Left ventricle myocardium inferior (tissue), 1 donor: ENCODE data around the gene NRBP1. TPM values are rescaled to one million over a fixed set of nuclear protein-coding genes. Genes with fewer than 3 reads are reported as not detected.

Source experiments
- DNase-seq: peaks from one replicate; pipeline ENCODE4 v3.0.0-alpha.2; 2020
- H3K27ac ChIP-seq: fragments of 200-600 bp; replicated peaks from 2 replicates; pipeline ENCODE4 v1.8.0; 2021
- H3K27me3 ChIP-seq: fragments of 200-600 bp; 2 replicates; pipeline ENCODE4 v1.8.0; 2021; ENCODE audit warnings: low read depth
- H3K36me3 ChIP-seq: fragments of 200-600 bp; 2 replicates; pipeline ENCODE4 v1.8.0; 2021
- H3K4me1 ChIP-seq: fragments of 200-600 bp; 2 replicates; pipeline ENCODE4 v1.8.0; 2021
- H3K4me3 ChIP-seq: fragments of 200-600 bp; 2 replicates; pipeline ENCODE4 v1.8.0; 2021; ENCODE audit warnings: mild to moderate bottlenecking, moderate library complexity
- H3K9me3 ChIP-seq: fragments of 200-600 bp; replicated peaks from 2 replicates; pipeline ENCODE4 v1.8.0; 2021
- intact Hi-C: fragments of 100-400 bp; cut with micrococcal nuclease; formaldehyde crosslinking; loops from one replicate; pipeline ENCODE4 v1.11.0; 2022
- long read RNA-seq: library from polyadenylated mRNA; unstranded; transcript quantifications from one replicate; pipeline ENCODE4 v2.0.0, GENCODE V29; 2021
- total RNA-seq: library from RNA; stranded (reverse); fragmentation: NEBNext Ultra II Directional; extraction: Animal tissue kit (Norgen Biotek cat#: 25700); gene quantifications from one replicate; pipeline ENCODE4 v1.2.1, GENCODE V29; 2021
- TF ChIP-seq, protein P1 (sequence below): fragments of 200-600 bp; IDR thresholded peaks from 2 replicates; pipeline ENCODE4 v1.8.0; 2021; ENCODE audit warnings: antibody characterized with exemption, mild to moderate bottlenecking, borderline replicate concordance
- donor health status: DM: no; HTN: yes; CAD: no; lungs with severe emphysema.

The NRBP1 gene
- total RNA-seq = 52.5 TPM
- long read RNA-seq, transcript NRBP1-203 (18 exons, 2,163 nt) = major isoform, 21 of 148 reads
- long read RNA-seq, partial matches to known transcripts = 123 of 148 reads
- long read RNA-seq, other reads (novel, unspliced or antisense) = 4 of 148 reads

- H3K27me3 ChIP-seq = no peaks in the 10 kb centered on the region
- intact Hi-C loops = no loop called here
- H3K4me1 ChIP-seq = peaks cover 55% of the 10 kb centered on the region
- peak within 1 kb of the TSS; percentile 98 for H3K4me3 ChIP-seq
- peak within 1 kb of the TSS; percentile 100 for H3K27ac ChIP-seq
- DNase-seq = peak; percentile 95
- H3K36me3 ChIP-seq = peaks cover 5% of the 10 kb centered on the region
- H3K9me3 ChIP-seq = no peaks in the 10 kb centered on the region
- TF ChIP-seq, protein P1, sequence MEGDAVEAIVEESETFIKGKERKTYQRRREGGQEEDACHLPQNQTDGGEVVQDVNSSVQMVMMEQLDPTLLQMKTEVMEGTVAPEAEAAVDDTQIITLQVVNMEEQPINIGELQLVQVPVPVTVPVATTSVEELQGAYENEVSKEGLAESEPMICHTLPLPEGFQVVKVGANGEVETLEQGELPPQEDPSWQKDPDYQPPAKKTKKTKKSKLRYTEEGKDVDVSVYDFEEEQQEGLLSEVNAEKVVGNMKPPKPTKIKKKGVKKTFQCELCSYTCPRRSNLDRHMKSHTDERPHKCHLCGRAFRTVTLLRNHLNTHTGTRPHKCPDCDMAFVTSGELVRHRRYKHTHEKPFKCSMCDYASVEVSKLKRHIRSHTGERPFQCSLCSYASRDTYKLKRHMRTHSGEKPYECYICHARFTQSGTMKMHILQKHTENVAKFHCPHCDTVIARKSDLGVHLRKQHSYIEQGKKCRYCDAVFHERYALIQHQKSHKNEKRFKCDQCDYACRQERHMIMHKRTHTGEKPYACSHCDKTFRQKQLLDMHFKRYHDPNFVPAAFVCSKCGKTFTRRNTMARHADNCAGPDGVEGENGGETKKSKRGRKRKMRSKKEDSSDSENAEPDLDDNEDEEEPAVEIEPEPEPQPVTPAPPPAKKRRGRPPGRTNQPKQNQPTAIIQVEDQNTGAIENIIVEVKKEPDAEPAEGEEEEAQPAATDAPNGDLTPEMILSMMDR = no peak
Measured at GRCh38 chr2:27428213-27428977, at the start of gene NRBP1. Gene NRBP1, plus strand, starts transcription at chr2:27428631. Its CDS starts 4,643 bp downstream, at chr2:27433274.

- TF ChIP-seq, protein P1 = no peak
- H3K27me3 ChIP-seq = no peaks in the 10 kb centered on the region
- peaks cover 36% of the 10 kb centered on the region for H3K4me1 ChIP-seq
- H3K9me3 ChIP-seq = no peaks in the 10 kb centered on the region
- DNase-seq = no peak
- peaks cover 70% of the 10 kb centered on the region for H3K36me3 ChIP-seq
- no peak overlapping the region for H3K27ac ChIP-seq
- intact Hi-C loops = no loop called here
- peak overlapping the region; percentile 81 for H3K4me3 ChIP-seq
Measured at GRCh38 chr2:27378809-27379290, 49.6 kb upstream of the NRBP1 start.

GRCh38 chr2:27379383-27379835, 49.0 kb upstream of the NRBP1 start:
- TF ChIP-seq, protein P1 = no peak
- H3K27ac ChIP-seq = peak overlapping the region; percentile 94
- no peak for DNase-seq
- H3K4me1 ChIP-seq = peaks cover 36% of the 10 kb centered on the region
- peak overlapping the region; percentile 81 for H3K4me3 ChIP-seq
- no peaks in the 10 kb centered on the region for H3K9me3 ChIP-seq
- no peaks in the 10 kb centered on the region for H3K27me3 ChIP-seq
- intact Hi-C loops = no loop called here
- H3K36me3 ChIP-seq = peaks cover 70% of the 10 kb centered on the region

DNA sequence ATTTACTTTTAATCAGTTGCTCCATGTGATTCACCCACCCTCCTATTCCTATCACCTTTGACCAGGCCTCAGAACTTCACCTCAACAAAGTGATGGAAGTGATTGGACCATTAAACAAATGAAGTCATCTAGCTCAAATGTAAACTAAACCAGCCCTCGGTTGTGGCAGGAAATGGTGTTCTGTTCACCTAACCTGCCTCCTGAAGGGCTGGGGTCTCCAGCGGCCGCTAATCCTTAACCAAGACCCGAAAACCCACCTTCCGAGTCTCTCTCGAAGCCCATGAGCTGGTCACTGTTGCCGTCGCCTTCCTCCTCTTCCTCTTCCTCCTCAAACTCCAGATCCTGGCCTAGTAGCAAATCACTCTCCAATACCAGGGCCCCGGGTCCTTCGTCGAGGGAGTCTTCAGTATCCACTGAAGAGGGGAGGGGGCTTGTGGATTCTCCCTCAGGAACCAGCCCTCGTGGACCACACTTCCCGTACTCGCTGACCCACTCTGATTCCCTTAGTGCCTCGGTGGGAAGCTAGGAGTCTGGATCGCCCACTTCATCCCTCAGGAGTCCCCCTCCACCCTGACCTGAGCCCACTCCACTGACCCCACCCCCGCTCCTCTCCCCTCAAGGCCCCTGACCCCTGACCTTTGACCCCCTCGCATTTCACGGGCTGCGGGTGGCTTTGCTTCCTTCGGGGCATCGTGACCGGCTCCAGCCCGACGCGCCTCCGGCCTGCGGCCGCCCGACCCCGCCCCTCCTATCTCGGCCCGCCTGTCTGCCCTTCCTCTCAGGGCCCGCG, 48.4 kb upstream of the NRBP1 start:
- TF ChIP-seq, protein P1 = no peak
- Histone ChIP-seq H3K4me1 (peaks cover 36% of the 10 kb centered on the region), H3K36me3 (peaks cover 70% of the 10 kb centered on the region), H3K27ac (peak overlapping the region; percentile 94), H3K27me3 (no peaks in the 10 kb centered on the region), H3K9me3 (no peaks in the 10 kb centered on the region), H3K4me3 (peak overlapping the region; percentile 81)
- DNase-seq = peak; percentile 70
- intact Hi-C loops = no loop called here
